CD4-positive, alpha-beta memory T cell (primary cell): ENCODE results near the gene RNF183. TPM values are rescaled to one million over a fixed set of nuclear protein-coding genes. Genes with fewer than 3 reads are reported as not detected.

Experiments
- CTCF ChIA-PET: fragments of 350-600 bp; sonication (Branson Sonifier 250); formaldehyde crosslinking; loops from one replicate; lab custom pipeline; 2021; ENCODE audit warnings: inconsistent platforms; ENCODE audit not compliant: partially characterized antibody; lab: Charles Lee
- POLR2A ChIA-PET: fragments of 350-600 bp; sonication (Branson Sonifier 250); formaldehyde crosslinking; loops from one replicate; lab custom pipeline; 2021; ENCODE audit not compliant: partially characterized antibody; lab: Charles Lee
- DNase-seq, 5 donors: peaks; one replicate each; pipeline versions ENCODE4 v3.0.0 to v3.0.0-alpha.2; 2020 to 2022; ENCODE audit warnings: mixed read lengths in 1 of 5
- H3K27ac ChIP-seq: one replicate; pipeline ENCODE4 v1.7.0; 2013; ENCODE audit warnings: low read depth, low read length
- H3K27me3 ChIP-seq: 2 replicates; pipeline ENCODE4 v1.7.0; 2013; ENCODE audit warnings: mild to moderate bottlenecking, low read length, moderate library complexity; ENCODE audit not compliant: insufficient read depth
- H3K36me3 ChIP-seq: 2 replicates; pipeline ENCODE4 v1.7.0; 2013; ENCODE audit warnings: mild to moderate bottlenecking, low read length, moderate library complexity; ENCODE audit not compliant: insufficient read depth
- H3K4me1 ChIP-seq: 2 replicates; pipeline ENCODE4 v1.7.0; 2013; ENCODE audit warnings: mild to moderate bottlenecking, low read length, moderate library complexity; ENCODE audit not compliant: insufficient read depth
- H3K4me3 ChIP-seq, 2 donors: one replicate each; pipeline ENCODE4 v1.7.0; 2013; ENCODE audit warnings: low read length in 2 of 2, mild to moderate bottlenecking in 1 of 2
- H3K9me3 ChIP-seq, 2 donors: one replicate each; pipeline ENCODE4 v1.7.0; 2013; ENCODE audit warnings: low read length in 2 of 2, control low read depth in 1 of 2; ENCODE audit not compliant: control insufficient read depth in 1 of 2
- H3K27ac Mint-ChIP-seq, 7 donors: one replicate each; pipeline ENCODE4 v1.8.0; 2020 to 2021; ENCODE audit warnings: mixed read lengths in 7 of 7, mild to moderate bottlenecking in 6 of 7, inconsistent platforms in 3 of 7, moderate library complexity in 3 of 7
- H3K27me3 Mint-ChIP-seq, 2 donors: one replicate each; pipeline ENCODE4 v1.8.0; 2020 to 2021; ENCODE audit warnings: mixed read lengths in 2 of 2
- H3K36me3 Mint-ChIP-seq, 2 donors: one replicate each; pipeline ENCODE4 v1.8.0; 2020 to 2021; ENCODE audit warnings: mixed read lengths in 2 of 2, inconsistent platforms in 1 of 2, mild to moderate bottlenecking in 1 of 2
- H3K4me1 Mint-ChIP-seq, 4 donors: one replicate each; pipeline ENCODE4 v1.8.0; 2020 to 2021; ENCODE audit warnings: mixed read lengths in 4 of 4, mild to moderate bottlenecking in 1 of 4
- H3K4me3 Mint-ChIP-seq, 8 donors: one replicate each; pipeline ENCODE4 v1.8.0; 2020 to 2021; ENCODE audit warnings: mixed read lengths in 8 of 8, mild to moderate bottlenecking in 7 of 8, moderate library complexity in 6 of 8, inconsistent platforms in 3 of 8
- H3K9me3 Mint-ChIP-seq, 8 donors: one replicate each; pipeline ENCODE4 v1.8.0; 2020 to 2021; ENCODE audit warnings: mixed read lengths in 8 of 8, mild to moderate bottlenecking in 5 of 8, inconsistent platforms in 3 of 8, moderate library complexity in 1 of 8
- intact Hi-C: fragments of 100-400 bp; cut with micrococcal nuclease; formaldehyde crosslinking; loops from one replicate; pipeline ENCODE4 v1.15.1; 2023
- polyA plus RNA-seq, 2 donors: library from polyadenylated mRNA; unstranded; fragments of 300-500 nt; fragmentation: Illumina TruSeq; gene quantifications; one replicate each; pipeline ENCODE4 v1.2.3, GENCODE V29; 2021
- total RNA-seq, 2 experiments: library from RNA; stranded (reverse); gene quantifications; one replicate each; pipeline ENCODE4 v1.2.3, GENCODE V29; 2021

The RNF183 gene, protein sequence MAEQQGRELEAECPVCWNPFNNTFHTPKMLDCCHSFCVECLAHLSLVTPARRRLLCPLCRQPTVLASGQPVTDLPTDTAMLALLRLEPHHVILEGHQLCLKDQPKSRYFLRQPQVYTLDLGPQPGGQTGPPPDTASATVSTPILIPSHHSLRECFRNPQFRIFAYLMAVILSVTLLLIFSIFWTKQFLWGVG
- not detected for total RNA-seq
- polyA plus RNA-seq = not detected

DNA sequence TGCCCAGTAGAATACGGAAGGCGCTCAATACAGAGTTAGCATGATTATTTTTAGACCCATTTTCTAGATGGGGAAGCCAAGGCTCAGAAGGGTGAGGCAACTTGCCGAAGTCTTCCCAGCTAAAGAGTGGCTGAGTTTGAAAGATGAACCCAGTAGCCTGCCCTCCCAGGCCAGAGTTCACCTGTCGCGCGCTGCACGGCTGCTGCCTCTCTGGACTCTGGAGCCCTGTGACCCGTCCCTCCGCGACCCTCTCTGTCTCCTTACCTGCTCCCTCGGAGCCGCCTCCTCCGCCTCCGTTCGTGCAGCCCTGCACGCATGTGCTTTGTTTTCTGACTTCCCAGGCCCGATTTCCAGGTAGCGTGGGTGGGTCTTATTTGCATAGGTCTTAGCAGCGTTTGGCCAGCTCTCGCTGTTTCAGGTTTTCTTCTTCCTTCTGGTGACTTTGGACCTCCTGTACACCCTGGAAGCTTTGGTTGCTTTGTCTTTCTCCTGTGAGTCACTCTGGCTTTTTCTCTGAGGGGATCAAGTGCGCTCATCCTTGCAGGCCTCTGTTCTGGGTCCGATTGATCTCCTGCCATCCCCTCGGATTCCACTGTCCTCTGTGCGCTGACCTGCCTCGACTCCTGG, at the start of gene RNF183:
RNF183 (minus strand) TSS at position 585 of the 627 bp plus-strand sequence. CDS start 5,192 bp downstream, outside the sequence.
- ChIA-PET POLR2A (no interaction called here), CTCF (no interaction called here)
- Mint-ChIP-seq H3K27me3 (peaks cover 9 to 10% of the 10 kb centered on the region in 2 donors), H3K4me3 (no peak within 1 kb of the TSS), H3K27ac (peak within 1 kb of the TSS in 1 of 7 donors; percentile 23), H3K9me3 (peaks cover 0 to 2% (median 0%) of the 10 kb centered on the region in 8 donors), H3K36me3 (no peaks in the 10 kb centered on the region), H3K4me1 (peaks cover 0 to 1% (median 0%) of the 10 kb centered on the region in 4 donors)
- H3K27me3 ChIP-seq = no peaks in the 10 kb centered on the region
- no peaks in the 10 kb centered on the region for H3K4me1 ChIP-seq
- no peak within 1 kb of the TSS for H3K4me3 ChIP-seq
- H3K36me3 ChIP-seq = no peaks in the 10 kb centered on the region
- H3K27ac ChIP-seq = no peak within 1 kb of the TSS
- DNase-seq = no peak
- intact Hi-C loops = no loop called here
- H3K9me3 ChIP-seq = no peaks in the 10 kb centered on the region

- no peaks in the 10 kb centered on the region for H3K36me3 Mint-ChIP-seq
- no peak overlapping the region for H3K27ac ChIP-seq
- no peak overlapping the region for H3K4me3 ChIP-seq
- POLR2A ChIA-PET = no interaction called here
- H3K27me3 ChIP-seq = peaks cover 8% of the 10 kb centered on the region
- no peaks in the 10 kb centered on the region for H3K36me3 ChIP-seq
- H3K4me1 Mint-ChIP-seq = peaks cover 10 to 24% (median 15%) of the 10 kb centered on the region in 4 donors
- H3K27ac Mint-ChIP-seq = no peak overlapping the region
- H3K4me1 ChIP-seq = peaks cover 17% of the 10 kb centered on the region
- H3K4me3 Mint-ChIP-seq = no peak overlapping the region
- H3K9me3 ChIP-seq = no peaks in the 10 kb centered on the region
- DNase-seq = no peak
- intact Hi-C loops = no loop called here
- peaks cover 22 to 46% of the 10 kb centered on the region in 2 donors for H3K27me3 Mint-ChIP-seq
- H3K9me3 Mint-ChIP-seq = no peaks in the 10 kb centered on the region
- CTCF ChIA-PET = no interaction called here
Observed at GRCh38 chr9:113352411-113352810, 49.2 kb upstream of the RNF183 start.

GRCh38 chr9:113352006-113352405, 48.8 kb upstream of the RNF183 start:
- Mint-ChIP-seq H3K27me3 (peaks cover 22 to 46% of the 10 kb centered on the region in 2 donors), H3K9me3 (no peaks in the 10 kb centered on the region), H3K4me3 (no peak overlapping the region), H3K36me3 (no peaks in the 10 kb centered on the region), H3K4me1 (peaks cover 10 to 24% (median 15%) of the 10 kb centered on the region in 4 donors), H3K27ac (no peak overlapping the region)
- CTCF ChIA-PET = no interaction called here
- no peak for DNase-seq
- no peak overlapping the region for H3K27ac ChIP-seq
- peaks cover 8% of the 10 kb centered on the region for H3K27me3 ChIP-seq
- H3K4me1 ChIP-seq = peaks cover 17% of the 10 kb centered on the region
- H3K36me3 ChIP-seq = no peaks in the 10 kb centered on the region
- no peak overlapping the region for H3K4me3 ChIP-seq
- intact Hi-C loops = no loop called here
- POLR2A ChIA-PET = no interaction called here
- H3K9me3 ChIP-seq = no peaks in the 10 kb centered on the region

DNA sequence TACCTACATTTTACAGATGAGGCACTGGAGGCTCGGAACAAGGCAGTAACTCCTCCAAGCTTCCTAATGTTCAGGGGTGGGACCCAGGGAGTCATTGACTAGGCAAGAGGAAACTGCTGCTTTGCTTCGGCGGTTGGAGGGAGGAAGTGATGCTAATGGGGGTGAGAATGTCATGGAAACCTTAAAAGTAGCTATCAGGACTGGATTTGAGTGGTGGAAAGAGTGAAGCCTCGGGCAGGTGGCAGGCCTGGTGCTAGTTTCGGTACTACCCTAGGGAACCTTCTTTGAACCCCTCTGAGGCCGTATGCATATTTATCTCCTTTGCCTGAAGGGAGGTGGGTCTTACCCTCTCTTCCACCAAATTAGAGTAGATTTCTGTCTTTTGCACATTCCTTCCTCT, 47.8 kb upstream of the RNF183 start:
- no peak overlapping the region for H3K4me3 ChIP-seq
- intact Hi-C loops = no loop called here

GRCh38 chr9:113350107-113350661, 47.0 kb upstream of the RNF183 start:
- peaks cover 19 to 40% of the 10 kb centered on the region in 2 donors for H3K27me3 Mint-ChIP-seq
- DNase-seq = no peak

More for the DNA sequence above, 47.8 kb upstream of the RNF183 start:
- Mint-ChIP-seq H3K36me3 (no peaks in the 10 kb centered on the region), H3K27ac (peak overlapping the region in 2 of 7 donors; percentile 63 to 64), H3K9me3 (no peaks in the 10 kb centered on the region), H3K4me1 (peaks cover 10 to 24% (median 15%) of the 10 kb centered on the region in 4 donors), H3K27me3 (peaks cover 20 to 40% of the 10 kb centered on the region in 2 donors), H3K4me3 (peak overlapping the region in 7 of 8 donors; percentile 74 to 88 (median 79))
- no peaks in the 10 kb centered on the region for H3K9me3 ChIP-seq
- peak in 2 of 5 donors; percentile 14 to 23 for DNase-seq
- peaks cover 8% of the 10 kb centered on the region for H3K27me3 ChIP-seq
- CTCF ChIA-PET = interaction anchor here (1.9 to 3.2 kb wide), 3 partner anchors 11 to 76 kb away, joined by 5 to 16 read pairs (median 6); partner anchors contain the start of genes CDC26 and WDR31
- no peaks in the 10 kb centered on the region for H3K36me3 ChIP-seq
- POLR2A ChIA-PET = interaction anchor here (2.4 to 2.6 kb wide), 2 partner anchors 11 to 26 kb away, joined by 9 to 16 read pairs; partner anchors contain the start of genes HDHD3 and WDR31
- no peak overlapping the region for H3K27ac ChIP-seq
- H3K4me1 ChIP-seq = peaks cover 17% of the 10 kb centered on the region

DNA sequence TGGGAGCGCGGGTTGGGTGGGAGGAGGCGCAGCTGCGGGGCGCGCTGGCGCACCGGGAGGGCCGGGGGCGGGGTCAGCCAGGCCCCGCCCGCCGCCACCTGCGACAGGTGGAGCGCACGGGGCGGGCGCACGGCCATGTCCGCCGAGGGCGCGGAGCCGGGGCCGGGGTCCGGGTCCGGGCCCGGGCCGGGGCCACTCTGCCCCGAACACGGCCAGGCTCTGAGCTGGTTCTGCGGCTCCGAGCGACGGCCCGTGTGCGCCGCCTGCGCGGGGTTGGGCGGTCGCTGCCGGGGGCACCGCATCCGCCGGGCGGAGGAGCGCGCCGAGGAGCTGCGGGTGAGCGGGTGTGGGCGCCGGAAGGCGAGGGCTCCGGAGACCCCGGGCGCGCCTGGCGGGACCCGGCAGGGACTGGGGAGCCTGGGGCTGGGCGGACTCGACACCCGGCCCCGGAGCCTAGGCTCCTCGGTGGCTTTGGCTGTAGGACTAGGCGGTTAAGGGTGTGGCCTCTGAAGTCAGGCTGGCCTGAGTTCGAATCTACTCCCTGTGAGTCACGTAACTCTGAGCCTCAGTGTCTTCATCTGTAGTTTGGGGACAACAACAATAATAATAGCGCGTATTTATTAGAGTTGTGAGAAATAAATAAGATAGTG, 46.4 kb upstream of the RNF183 start, which contains the start of gene BSPRY:
BSPRY (plus strand) TSS at position 97 of the 650 bp plus-strand sequence; CDS start at position 136, 39 bp downstream.
- CTCF ChIA-PET = interaction anchor here (1.0 to 3.2 kb wide), 4 partner anchors 9 to 75 kb away, joined by 3 to 16 read pairs (median 6); partner anchors contain the start of genes CDC26 and WDR31
- H3K27ac Mint-ChIP-seq = peak within 1 kb of the TSS in 3 of 7 donors; percentile 20 to 88 (median 24)

More at GRCh38 chr9:113350107-113350661, 47.0 kb upstream of the RNF183 start:
- Mint-ChIP-seq H3K27ac (peak overlapping the region in 2 of 7 donors; percentile 20 to 88), H3K4me1 (peaks cover 10 to 24% (median 15%) of the 10 kb centered on the region in 4 donors), H3K4me3 (peak overlapping the region; percentile 74 to 88 (median 78)), H3K36me3 (no peaks in the 10 kb centered on the region), H3K9me3 (no peaks in the 10 kb centered on the region)
- no peaks in the 10 kb centered on the region for H3K36me3 ChIP-seq
- no peaks in the 10 kb centered on the region for H3K9me3 ChIP-seq
- peak overlapping the region in 1 of 2 donors; percentile 37 for H3K4me3 ChIP-seq
- peaks cover 17% of the 10 kb centered on the region for H3K4me1 ChIP-seq
- H3K27me3 ChIP-seq = peaks cover 8% of the 10 kb centered on the region
- no peak overlapping the region for H3K27ac ChIP-seq
- POLR2A ChIA-PET = interaction anchor here (1.2 to 2.6 kb wide), 5 partner anchors 10 to 75 kb away, joined by 3 to 16 read pairs (median 6); partner anchors contain the start of genes C9orf43, CDC26, HDHD3 and POLE3
- intact Hi-C loops = no loop called here
- CTCF ChIA-PET = interaction anchor here (1.9 to 3.2 kb wide), 3 partner anchors 10 to 76 kb away, joined by 5 to 16 read pairs (median 6); partner anchors contain the start of genes CDC26 and WDR31

More for the DNA sequence above, 46.4 kb upstream of the RNF183 start, which contains the start of gene BSPRY:
- H3K4me3 ChIP-seq = peak within 1 kb of the TSS in 1 of 2 donors; percentile 37
- intact Hi-C loops = no loop called here
- Mint-ChIP-seq H3K27me3 (peaks cover 19 to 40% of the 10 kb centered on the region in 2 donors), H3K4me1 (peaks cover 10 to 24% (median 15%) of the 10 kb centered on the region in 4 donors), H3K4me3 (peak within 1 kb of the TSS; percentile 74 to 88 (median 84)), H3K9me3 (no peaks in the 10 kb centered on the region), H3K36me3 (no peaks in the 10 kb centered on the region)
- peaks cover 8% of the 10 kb centered on the region for H3K27me3 ChIP-seq
- peak in 3 of 5 donors; percentile 32 to 39 (median 35) for DNase-seq
- H3K4me1 ChIP-seq = peaks cover 17% of the 10 kb centered on the region
- no peaks in the 10 kb centered on the region for H3K36me3 ChIP-seq
- POLR2A ChIA-PET = interaction anchor here (1.2 to 2.6 kb wide), 5 partner anchors 9 to 74 kb away, joined by 3 to 16 read pairs (median 6); partner anchors contain the start of genes C9orf43, CDC26, HDHD3 and POLE3
- H3K9me3 ChIP-seq = no peaks in the 10 kb centered on the region
- no peak within 1 kb of the TSS for H3K27ac ChIP-seq
